Ishikawa (cell line): ENCODE results near the gene DAZAP1.

Source experiments
- CEBPB ChIP-seq: IDR thresholded peaks from 2 replicates; pipeline ENCODE4 v1.6.1; 2012
- CREB1 ChIP-seq: IDR thresholded peaks from 2 replicates; pipeline ENCODE4 v1.6.1; 2012; ENCODE audit warnings: low read depth
- EGR1 ChIP-seq: IDR thresholded peaks from 2 replicates; pipeline ENCODE4 v1.6.1; 2012
- EP300 ChIP-seq: IDR thresholded peaks from 2 replicates; pipeline ENCODE4 v1.6.1; 2012; ENCODE audit warnings: borderline replicate concordance
- FOXM1 ChIP-seq: IDR thresholded peaks from 2 replicates; pipeline ENCODE4 v1.6.1; 2012; ENCODE audit warnings: low read depth, borderline replicate concordance
- MAX ChIP-seq: IDR thresholded peaks from 2 replicates; pipeline ENCODE4 v1.6.1; 2012
- NFIC ChIP-seq: IDR thresholded peaks from 2 replicates; pipeline ENCODE4 v1.6.1; 2012
- RAD21 ChIP-seq: IDR thresholded peaks from 2 replicates; pipeline ENCODE4 v1.6.1; 2012; ENCODE audit warnings: low read depth
- REST ChIP-seq: IDR thresholded peaks from 2 replicates; pipeline ENCODE4 v1.6.1; 2012; ENCODE audit warnings: low read depth, mild to moderate bottlenecking
- TAF1 ChIP-seq: IDR thresholded peaks from 2 replicates; pipeline ENCODE4 v1.6.1; 2012; ENCODE audit warnings: low read depth, mild to moderate bottlenecking
- TCF12 ChIP-seq: IDR thresholded peaks from 2 replicates; pipeline ENCODE4 v1.6.1; 2012; ENCODE audit warnings: low read depth
- TEAD4 ChIP-seq: IDR thresholded peaks from 2 replicates; pipeline ENCODE4 v1.6.1; 2012
- USF1 ChIP-seq: IDR thresholded peaks from 2 replicates; pipeline ENCODE4 v1.6.1; 2012
- YY1 ChIP-seq: IDR thresholded peaks from 2 replicates; pipeline ENCODE4 v1.6.1; 2012; ENCODE audit warnings: low read depth
- ZBTB7A ChIP-seq: IDR thresholded peaks from 2 replicates; pipeline ENCODE4 v1.6.1; 2012; ENCODE audit warnings: low read depth

The DAZAP1 gene

DNA sequence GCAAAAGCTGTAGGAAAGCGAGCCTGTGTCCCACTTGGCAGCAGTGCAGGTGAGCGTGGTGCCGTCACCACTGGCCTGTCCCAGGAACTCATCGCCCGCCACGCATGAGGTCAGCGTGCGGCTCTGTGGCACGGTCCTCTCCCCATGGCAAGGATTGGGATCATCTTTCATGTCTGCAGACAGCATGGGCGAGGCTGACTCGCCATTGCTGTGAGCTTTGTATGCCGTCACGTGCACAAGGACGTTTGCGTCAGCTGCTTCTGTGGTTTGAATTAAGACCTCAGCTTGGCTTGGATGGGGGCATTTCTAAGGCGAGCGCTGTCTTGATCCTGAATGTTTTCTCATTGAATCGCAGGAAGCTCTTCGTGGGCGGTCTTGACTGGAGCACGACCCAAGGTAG lies 9.8 kb downstream of the DAZAP1 start:
- TF ChIP-seq EGR1 (no peak), TEAD4 (no peak), EP300 (no peak), TCF12 (no peak), TAF1 (no peak), MAX (no peak)

DNA sequence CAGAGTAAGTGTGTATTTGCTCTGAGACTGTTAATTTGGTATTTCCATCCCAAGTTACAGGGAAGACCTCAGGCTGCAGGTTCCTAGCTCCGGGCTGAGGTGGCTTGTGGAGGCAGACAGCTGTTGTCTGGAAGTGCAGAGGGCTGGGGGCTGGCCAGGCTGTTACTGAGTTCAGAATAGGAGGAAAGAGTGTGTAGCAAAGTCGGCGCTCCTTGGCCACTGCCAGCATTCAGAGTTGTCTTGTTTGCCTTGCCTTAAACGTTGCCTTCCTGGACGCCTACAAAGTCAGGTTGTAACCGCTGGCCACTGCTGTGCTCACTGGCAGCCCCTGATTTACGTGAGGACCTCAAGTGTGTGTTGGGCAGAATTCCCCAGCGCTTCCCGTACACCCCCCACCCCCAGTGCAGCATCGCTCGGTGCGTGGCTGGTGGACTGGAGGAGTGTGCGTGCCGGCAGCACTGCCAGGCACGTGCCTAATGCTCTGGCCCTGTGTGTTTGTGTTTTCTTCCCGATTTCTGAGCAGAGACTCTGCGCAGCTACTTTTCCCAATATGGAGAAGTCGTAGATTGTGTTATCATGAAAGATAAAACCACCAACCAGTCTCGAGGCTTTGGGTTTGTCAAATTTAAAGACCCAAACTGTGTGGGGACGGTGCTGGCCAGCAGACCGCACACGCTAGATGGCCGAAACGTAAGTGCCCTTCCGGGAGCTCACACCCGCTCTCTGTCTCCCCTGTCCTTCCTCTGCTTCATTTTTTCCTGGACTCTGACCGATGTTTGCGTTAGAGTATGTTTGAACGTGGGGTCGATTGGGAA lies 10.5 kb downstream of the DAZAP1 start:
- TF ChIP-seq RAD21 (no peak), EP300 (no peak), FOXM1 (no peak), TCF12 (no peak), ZBTB7A (no peak), EGR1 (no peak), REST (no peak), MAX (no peak), TAF1 (no peak), TEAD4 (no peak), USF1 (no peak), CEBPB (no peak), NFIC (no peak), YY1 (no peak), CREB1 (no peak)

GRCh38 chr19:1418496-1418775 lies 11.1 kb downstream of the DAZAP1 start:
- no peak for TF ChIP-seq CEBPB
- TF ChIP-seq EP300, result no peak
- no peak for TF ChIP-seq NFIC
- no peak for TF ChIP-seq YY1
- no peak for TF ChIP-seq FOXM1
- no peak for TF ChIP-seq CREB1

DNA sequence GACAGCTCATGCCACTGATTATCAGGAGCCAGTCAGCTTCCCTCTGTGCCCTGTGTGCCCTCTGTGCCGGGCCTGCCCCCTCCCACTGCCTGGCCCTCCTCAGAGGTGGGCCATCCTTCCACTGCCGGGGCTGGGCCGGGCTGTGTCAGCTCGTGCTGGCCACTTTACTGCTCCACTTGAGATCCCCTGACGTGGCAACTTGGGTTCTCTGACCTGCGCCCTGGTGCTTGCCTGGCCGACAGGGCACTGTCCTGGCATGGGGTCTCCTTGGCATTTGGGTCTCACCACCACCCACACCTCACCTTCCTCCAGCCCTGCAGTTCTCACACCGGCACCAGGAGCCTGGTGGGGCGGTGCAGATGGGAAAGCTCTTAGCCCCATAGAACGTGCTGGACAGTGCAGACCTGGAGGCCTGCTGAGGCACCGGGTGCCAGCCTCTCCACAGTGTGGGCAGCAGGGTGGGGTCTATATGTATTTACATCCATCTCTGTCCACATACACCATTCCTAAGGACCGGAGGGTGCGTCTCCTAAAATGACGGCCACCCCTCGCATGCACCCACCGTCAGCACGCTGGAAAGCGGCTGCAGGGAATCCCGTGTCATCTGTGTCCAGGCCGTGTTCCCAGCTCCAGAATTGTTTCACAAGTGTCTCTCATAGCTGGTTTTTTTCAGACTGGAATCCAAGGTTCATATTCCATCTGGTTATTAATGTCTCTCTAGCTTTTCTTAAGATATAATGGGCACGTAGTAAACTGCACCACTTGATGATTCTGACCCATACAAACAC lies 11.8 kb downstream of the DAZAP1 start:
- TF ChIP-seq FOXM1, result no peak
- no peak for TF ChIP-seq RAD21
- no peak for TF ChIP-seq MAX

GRCh38 chr19:1420590-1420989 lies 13.2 kb downstream of the DAZAP1 start:
- no peak for TF ChIP-seq FOXM1
- no peak for TF ChIP-seq USF1
- TF ChIP-seq RAD21, result no peak
- TF ChIP-seq CEBPB, result no peak
- TF ChIP-seq NFIC, result no peak
- no peak for TF ChIP-seq ZBTB7A
- TF ChIP-seq MAX, result no peak

DNA sequence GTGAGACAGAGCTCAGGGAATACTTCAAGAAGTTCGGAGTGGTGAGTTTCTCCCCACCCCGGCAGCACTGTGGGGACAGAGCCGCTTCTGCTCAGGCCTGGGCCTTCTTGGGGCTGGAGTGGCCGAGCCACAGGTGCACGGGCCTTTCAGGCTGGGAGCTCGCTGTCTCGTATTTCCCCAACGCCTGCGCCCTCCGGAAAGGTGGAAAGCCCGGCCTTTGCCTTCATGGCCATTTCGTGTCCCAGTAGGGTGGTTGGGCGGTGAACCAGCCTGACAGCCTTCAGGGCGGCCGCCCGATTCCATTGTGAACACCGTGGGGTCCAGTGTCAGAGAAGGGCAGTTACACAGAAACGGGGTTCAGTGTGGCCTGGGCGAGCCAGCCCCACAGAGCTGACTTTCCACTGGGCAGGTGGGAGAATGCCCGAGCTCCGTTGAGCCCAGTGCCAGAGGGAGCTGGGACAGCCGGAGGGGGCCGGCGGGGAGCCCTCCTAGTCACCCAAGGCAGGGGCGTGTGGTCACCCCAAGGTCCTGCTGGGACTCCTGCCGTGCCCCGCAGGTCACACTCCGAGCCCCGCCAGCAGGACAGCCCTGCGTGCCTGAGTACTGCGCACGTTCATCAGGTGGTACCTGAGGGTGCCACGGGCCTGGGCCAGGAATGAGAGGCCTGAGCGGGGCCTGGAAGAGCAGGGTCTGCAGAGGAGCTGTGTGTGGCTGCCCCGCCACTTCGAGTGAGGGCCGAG lies 14.0 kb downstream of the DAZAP1 start:
- TF ChIP-seq ZBTB7A (no peak), RAD21 (no peak), NFIC (no peak)

DNA sequence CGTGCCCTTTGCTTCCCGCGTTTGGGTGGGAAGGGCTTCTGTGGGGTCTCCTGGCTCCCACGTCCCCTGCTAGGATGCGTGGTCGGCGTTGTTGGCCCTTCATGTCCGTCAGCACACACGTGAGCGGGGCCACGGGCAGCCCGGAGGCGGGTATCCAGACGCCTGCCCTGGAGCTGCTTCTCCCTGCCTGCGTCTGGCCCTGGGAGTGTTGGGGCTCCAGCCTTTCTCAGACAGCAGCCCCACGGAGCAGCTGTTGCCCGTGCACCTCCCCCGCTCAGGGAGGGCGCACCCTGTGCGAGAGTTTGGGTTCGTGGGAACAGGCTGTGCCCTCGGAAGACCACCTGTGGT lies 14.5 kb downstream of the DAZAP1 start:
- TF ChIP-seq EGR1, result no peak

DNA sequence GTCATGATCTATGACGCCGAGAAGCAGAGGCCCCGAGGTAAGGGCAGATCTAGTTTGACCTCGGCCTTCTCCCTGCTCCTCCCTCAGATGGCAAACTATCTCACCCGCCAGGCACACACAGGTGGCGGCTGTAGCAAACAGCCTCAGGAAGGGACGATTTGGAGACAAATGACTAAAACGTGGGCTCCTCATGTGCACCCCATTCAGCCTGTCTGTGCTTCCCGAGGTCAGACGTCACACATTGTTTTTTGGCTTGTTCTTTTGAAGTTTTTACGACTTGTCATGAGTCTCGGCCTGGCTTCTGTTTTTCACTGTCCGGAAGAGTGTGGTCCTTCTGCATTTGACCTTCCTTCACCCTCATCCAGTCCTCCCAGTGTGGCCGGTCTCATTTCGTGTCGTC lies 15.0 kb downstream of the DAZAP1 start:
- TF ChIP-seq CREB1 (no peak), TEAD4 (no peak)
